Measurements from ENCODE around the gene PIAS4.
A peak's percentile ranks its signal among the peaks of the same experiment; 100 is the strongest.
"Not testable (repeated sequence)": the region's sequence is repeated elsewhere in the genome, so short reads cannot be mapped to it uniquely, and the experiment has no call there.

PIAS4 gene, protein sequence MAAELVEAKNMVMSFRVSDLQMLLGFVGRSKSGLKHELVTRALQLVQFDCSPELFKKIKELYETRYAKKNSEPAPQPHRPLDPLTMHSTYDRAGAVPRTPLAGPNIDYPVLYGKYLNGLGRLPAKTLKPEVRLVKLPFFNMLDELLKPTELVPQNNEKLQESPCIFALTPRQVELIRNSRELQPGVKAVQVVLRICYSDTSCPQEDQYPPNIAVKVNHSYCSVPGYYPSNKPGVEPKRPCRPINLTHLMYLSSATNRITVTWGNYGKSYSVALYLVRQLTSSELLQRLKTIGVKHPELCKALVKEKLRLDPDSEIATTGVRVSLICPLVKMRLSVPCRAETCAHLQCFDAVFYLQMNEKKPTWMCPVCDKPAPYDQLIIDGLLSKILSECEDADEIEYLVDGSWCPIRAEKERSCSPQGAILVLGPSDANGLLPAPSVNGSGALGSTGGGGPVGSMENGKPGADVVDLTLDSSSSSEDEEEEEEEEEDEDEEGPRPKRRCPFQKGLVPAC

GRCh38 chr19:4007021-4007835, at the start of gene PIAS4:
TSS of gene PIAS4 (plus strand) at chr19:4007736. CDS start at chr19:4007761, 25 bp downstream.
- DNase-seq: peak; percentile 95

- DNase-seq: no peak
Measured at GRCh38 chr19:3958836-3959765, 48.4 kb upstream of the PIAS4 start.

GRCh38 chr19:3959766-3960131, 47.8 kb upstream of the PIAS4 start:
- DNase-seq: no peak

DNA sequence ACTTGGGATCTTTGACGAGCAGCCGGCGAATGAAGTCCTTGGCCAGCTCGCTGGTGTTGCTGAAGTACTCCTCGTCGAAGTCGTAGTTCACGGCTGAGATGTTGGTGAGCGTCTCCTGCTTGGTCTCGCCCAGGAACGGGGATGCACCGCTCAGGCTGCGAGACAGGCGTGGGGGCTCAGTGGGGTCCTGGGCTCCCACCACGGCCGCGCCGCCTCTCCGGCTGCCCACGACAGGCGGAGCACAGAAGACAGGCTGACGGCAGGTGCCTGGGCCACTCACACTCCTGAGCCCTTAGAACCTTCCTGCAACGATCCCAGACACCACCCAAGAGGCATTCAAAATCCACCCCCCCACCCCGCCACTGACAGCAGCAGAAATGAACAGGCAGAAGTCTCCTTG, 46.5 kb upstream of the PIAS4 start:
- no peak for DNase-seq

DNA sequence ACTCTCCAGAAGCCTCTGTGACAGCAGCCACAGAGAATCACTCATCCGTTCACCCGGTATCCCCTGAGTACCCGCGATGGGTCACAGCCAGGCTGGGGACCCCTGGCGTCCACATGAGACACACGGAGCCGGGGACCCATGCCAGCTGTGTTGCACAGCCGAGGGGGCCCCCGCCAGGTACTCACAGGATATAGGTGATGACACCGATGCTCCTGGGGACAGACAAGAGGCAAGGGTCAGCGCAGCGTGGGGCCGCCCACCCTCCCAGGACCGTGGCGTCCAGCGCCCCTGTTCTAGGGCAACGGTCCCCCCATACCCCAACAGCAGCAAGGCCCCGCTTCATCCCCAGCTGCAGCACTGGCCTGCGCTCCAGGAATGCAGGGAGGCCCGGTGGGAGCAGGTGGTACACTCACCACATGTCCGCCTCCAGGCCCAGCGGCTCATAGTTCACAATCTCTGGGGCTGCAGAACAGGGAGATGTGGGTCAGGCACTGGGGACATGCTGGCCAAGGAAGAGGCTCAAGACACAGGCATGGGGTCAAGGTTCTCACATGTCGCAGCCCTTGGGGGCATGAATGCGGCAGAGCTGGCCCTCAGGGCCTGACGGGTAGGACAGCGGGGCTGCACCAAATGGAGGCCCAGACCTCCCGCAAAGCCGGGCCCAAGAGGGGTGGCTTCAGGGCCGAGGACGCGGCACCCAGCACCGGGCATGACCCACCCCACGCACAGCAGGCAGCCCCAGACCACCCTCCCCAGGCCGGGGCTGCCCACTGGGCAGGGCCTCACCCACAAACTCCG, 43.9 kb upstream of the PIAS4 start:
- no peak for DNase-seq

DNA sequence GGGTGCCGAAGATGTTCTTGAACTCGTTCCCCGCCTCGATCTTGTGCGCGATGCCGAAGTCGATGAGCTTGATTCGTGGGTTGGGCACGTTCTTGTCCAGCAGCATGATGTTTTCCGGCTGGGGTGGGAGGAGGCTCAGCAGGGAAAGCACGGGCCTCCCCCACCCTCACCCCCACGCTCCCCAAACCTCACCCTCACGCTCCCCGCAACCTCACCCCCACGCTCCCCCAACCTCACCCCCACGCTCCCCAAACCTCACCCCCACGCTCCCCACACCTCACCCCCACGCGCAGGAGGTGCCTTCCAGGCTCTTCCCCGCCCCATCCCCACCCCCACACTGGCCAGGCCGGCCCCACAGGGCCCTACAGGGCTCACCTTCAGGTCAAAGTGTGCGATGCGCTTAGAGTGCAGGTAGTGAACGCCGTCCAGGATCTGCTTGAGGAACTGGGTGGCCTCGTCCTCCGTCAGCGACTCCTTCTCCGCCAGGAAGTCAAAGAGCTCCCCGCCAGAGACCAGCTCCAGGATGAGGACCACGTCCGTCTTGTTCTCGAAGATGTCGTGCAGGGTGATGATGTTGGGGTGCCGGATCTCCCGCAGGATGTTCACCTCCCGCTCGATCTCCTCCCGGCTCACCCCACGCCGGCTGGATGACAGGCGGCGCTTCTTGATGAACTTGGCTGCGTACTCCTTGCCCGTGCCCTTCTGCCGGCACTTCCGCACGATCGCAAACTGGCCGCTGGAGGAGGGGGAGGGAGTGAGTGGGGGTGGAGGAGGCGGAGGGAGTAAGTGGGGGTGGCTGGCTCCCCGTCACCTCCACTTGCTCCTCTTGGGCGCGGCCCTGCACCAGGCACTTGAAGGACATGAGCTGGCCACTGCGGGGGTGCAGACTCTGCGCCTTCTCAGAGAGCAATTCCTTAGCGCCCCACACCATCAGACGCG, 43.0 kb upstream of the PIAS4 start:
- DNase-seq: no peak

- no peak for DNase-seq
Measured at GRCh38 chr19:3966051-3967017, 41.2 kb upstream of the PIAS4 start.

- not testable (repeated sequence) for DNase-seq
Measured at GRCh38 chr19:3967983-3968382, 39.6 kb upstream of the PIAS4 start.

DNA sequence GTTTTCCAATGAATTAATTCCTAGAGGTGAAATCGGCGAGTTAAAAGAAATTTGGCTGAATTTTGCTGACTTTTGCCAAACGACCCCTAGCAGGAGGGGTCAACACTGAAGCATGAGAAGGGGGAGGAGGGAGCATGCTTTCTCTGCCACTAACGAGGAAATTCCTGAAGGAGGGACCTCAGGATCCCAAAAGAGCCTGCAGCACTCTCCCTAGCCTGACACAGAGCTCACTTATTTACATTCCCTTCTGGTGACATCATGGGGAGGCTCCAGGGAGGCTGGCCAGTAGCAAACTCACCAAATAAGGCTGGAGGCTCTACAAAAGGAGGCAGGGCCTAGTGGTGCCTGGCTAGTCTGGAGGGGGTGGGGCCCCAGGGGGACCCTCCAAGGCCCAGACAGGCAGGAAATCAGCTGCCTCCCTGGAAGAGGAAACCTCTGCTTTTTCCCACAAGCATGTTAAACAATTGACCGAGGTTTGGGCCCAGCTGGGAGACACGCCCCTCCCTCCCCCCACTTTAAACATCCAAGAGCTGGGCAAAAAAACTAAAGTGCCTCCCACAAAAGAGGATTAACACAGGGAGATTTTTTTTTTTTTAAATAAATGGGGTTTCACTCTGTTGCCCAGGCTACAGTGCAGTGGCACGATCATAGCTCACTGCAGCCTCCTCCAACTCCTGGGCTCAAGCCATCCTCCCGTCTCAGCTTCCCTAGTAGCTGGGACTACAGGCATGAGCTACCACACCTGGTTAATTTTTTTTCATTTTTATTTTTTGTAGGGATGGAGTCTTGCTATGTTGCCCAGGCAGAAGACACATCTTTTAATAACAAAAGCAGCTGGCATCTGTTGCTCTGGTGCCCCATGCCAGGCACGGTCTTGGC, 38.7 kb upstream of the PIAS4 start:
- DNase-seq: no peak

DNA sequence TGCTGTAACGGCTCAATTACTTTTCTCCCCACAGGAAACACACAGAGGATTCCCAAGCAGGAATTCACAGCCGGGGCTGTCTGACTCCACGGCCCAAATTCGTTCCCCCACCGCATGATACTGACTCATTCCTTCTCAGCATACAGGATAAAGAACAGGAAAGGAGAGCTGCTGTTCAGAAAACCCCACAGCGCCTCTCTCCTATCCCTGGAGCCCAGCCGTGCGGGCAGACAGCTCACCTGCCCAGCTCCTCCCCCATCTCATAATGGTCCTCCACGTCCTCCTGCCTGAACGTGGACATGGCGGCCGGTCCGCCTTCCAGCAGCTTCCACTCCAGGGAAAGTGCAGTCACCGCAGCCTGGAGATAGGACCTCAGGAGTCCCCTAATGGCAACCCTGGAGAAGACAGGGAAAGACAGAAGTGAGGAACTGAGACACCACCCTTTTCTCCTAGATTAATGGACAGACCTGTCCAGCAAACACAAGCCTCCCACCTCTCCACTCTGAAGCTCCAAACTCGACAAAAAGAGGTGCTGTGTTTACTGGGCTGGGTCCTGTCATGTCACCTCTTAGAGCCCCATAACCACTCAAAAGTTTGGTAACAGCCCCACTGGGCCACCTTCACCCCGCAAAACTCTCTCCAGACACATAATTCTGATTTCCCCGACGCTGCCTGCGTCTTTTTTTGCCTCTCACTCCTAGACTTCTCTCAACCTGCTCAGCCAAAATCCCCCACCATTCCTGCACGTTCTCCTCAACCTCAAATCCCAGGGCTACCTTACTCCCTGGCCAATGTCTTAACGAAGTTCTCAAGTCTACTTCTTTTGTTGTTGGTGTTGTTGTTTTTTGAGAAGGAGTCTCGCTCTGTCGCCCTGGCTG, 37.9 kb upstream of the PIAS4 start:
- no peak for DNase-seq

- DNase-seq: no peak
Measured at GRCh38 chr19:3970313-3970807, 37.2 kb upstream of the PIAS4 start.

GRCh38 chr19:3970808-3971598, 36.5 kb upstream of the PIAS4 start, which contains the start of gene DAPK3:
TSS of gene DAPK3 (minus strand) at chr19:3971099. CDS start at chr19:3969735, 1,364 bp downstream.
- peak; percentile 96 for DNase-seq

DNA sequence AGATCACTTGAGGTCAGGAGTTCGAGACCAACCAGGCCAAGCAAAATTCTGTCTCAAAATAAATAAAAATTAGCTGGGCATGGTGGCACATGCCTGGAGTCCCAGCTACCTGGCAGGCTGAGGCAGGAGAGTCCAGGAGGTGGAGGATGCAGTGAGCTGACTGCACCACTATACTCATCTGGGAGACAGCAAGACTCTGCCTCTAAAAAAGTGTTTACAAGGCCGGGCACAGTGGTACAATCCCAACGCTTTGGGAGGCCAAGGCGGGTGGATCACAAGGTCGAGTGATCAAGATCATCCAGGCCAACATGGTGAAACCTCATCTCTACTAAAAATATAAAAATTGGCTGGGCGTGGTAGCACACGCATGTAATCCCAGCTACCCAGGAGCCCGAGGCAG, 32.4 kb upstream of the PIAS4 start:
- no peak for DNase-seq

GRCh38 chr19:3975637-3976087, 31.9 kb upstream of the PIAS4 start:
- DNase-seq: no peak

DNA sequence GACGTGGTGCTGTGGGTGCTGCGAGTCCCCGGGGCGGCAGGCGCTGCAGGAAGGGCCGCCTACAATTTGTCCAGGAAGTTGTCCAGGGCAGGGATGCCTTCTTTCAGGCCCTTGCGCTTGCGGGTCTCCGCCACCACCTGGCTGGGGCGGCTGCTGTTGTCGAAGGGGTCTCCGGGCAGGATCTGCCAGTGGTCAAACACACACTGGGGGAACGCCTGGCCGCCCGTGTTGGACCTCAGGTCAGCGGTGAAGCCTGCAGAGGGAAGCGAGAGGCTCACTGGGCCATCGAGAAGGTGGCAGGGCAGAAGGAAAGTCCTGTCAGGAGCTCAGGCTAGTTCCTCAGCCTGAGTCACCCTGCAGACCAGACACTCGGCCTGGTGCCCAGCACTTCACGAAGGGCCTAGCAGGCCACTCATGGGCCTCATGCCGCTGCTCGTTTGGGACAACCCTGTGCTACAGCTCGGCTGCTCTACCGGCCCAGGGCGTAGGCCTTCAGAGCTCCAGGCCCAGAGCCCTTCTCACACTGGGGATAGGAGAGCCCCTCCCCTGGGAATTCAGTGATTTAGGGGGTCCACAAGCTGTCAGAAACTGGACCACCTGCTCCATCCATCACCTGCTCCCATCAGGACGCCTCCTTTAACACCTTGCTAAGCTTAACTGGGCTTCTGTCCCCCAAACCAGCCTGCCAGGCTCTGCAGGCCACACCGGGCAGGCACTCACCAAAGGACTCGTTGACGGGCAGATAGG, 30.9 kb upstream of the PIAS4 start:
- DNase-seq: peak; percentile 40
